ENCODE measurements around the gene EPS15.
"Not testable (repeated sequence)": the region's sequence is repeated elsewhere in the genome, so short reads cannot be mapped to it uniquely, and the experiment has no call there.

EPS15 gene

DNA sequence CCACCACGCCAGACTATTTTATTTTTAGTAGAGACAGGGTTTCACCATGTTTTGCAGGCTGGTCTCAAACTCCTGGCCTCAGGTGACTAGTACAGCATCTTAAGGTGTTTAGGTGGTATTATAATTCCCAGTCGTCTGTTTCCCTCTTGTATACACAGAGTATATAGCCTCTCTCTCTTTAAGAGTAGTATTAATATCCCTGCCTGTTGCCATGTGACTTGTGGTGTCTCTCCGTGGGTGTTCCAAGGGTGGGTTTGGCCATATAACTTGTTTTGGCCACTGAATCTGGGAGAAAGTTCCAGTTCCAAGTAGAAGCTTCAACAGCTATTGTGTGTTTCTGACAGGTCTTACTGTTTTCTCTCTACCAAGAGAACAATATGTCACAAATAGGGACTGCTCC, 29.6 kb downstream of the EPS15 start:
- DNase-seq (ENCODE audit: low spot score): no peak
- Histone ChIP-seq H3K27ac (no peak overlapping the region), H3K4me3 (no peak overlapping the region)
- TF ChIP-seq, protein P1, sequence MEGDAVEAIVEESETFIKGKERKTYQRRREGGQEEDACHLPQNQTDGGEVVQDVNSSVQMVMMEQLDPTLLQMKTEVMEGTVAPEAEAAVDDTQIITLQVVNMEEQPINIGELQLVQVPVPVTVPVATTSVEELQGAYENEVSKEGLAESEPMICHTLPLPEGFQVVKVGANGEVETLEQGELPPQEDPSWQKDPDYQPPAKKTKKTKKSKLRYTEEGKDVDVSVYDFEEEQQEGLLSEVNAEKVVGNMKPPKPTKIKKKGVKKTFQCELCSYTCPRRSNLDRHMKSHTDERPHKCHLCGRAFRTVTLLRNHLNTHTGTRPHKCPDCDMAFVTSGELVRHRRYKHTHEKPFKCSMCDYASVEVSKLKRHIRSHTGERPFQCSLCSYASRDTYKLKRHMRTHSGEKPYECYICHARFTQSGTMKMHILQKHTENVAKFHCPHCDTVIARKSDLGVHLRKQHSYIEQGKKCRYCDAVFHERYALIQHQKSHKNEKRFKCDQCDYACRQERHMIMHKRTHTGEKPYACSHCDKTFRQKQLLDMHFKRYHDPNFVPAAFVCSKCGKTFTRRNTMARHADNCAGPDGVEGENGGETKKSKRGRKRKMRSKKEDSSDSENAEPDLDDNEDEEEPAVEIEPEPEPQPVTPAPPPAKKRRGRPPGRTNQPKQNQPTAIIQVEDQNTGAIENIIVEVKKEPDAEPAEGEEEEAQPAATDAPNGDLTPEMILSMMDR (IDR thresholded peaks at IDR 0.05): no peak

DNA sequence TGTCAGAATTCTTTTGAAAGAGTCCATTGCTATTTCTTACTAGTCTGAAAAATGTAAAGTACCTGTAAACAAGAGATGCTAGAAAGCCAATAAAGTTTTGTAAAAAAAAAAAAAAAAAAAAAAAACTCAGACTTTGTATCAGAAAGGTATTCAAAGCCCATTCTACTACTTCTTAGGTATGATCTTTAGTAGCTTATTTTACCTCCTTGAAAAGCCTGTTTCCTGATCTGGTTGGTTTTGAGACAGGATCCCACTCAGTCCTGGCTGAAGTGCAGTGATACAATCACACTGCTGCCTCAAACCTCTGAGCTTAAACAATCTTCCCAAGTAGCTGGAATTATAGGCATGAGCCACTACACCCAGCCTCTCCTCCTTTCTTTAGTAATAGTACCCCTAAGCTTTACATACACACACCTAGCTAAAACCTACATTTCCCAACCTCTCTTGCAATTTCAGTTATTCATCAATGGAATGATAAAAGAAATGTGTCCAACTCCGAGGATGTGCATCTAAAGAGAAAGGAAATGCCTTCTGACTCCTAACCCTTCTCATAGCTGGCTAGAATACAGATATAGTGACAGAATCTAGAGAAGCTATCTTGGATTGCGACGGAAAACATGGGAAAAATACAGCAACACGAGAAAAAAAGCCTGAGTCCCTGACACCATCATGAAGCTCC, 30.6 kb downstream of the EPS15 start:
- DNase-seq (ENCODE audit: low spot score): no peak
- TF ChIP-seq, protein P1 (IDR thresholded peaks at IDR 0.05): no peak
- H3K27ac ChIP-seq: no peak overlapping the region
- no peak overlapping the region for H3K4me3 ChIP-seq

DNA sequence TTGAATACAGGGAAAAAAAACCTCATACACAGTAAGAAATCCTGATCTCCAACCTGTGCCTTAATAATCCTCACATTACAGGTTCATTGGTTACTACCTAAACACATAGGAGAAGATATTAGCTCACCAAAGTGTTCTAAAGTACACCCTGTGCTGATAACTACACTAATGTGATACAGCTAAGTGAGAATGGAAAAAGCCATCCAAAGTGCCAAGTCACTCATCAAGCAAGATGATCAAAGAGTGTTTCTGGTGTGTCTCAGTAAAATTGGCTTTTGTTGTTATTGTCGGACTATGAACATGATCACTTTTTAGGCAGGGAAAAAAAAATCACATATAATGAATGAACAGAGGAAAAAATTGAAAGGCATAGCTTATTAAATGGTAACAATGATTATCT, 31.4 kb downstream of the EPS15 start:
- Histone ChIP-seq H3K4me3 (no peak overlapping the region), H3K27ac (no peak overlapping the region)
- DNase-seq (ENCODE audit: low spot score): no peak
- TF ChIP-seq, protein P1 (IDR thresholded peaks at IDR 0.05): no peak

DNA sequence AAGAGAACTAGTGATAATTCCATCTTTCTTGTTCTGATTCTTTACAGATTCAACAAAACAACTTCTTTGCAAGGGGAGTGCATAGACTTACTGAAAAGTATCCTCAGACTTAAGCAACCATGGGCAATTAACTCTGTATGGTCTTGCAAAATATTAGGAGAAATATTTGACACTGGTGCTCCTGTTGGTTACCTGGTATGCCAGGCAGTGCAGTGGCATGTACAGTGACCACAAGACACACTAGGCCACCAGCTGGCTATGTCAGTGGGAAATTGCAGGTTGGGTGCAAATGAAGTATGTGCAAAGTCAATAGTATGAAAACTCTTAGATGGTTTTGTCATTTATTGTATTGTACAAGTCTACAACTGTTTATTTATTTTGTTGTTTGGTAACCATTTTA, 34.5 kb downstream of the EPS15 start:
- no peak for DNase-seq (ENCODE audit: low spot score)
- H3K27ac ChIP-seq: no peak overlapping the region
- TF ChIP-seq, protein P1 (IDR thresholded peaks at IDR 0.05): no peak
- H3K4me3 ChIP-seq: no peak overlapping the region

DNA sequence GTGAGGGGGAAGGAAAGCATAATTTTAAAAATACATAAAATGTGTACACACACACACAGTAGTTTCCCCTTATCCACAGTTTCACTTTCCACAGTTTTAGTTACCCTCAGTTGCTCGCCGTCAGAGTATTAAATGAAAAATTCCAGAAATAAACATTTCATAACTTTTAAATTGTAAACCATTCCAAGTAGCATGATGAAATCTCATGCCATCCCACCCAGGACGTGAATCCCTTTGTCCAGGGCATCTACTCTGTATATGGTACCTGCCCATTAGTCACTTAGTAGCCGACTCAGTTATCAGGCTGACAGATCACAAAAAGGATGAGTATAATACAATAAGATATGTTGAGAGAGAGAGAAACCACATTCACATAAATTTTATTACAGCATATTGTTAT, 36.2 kb downstream of the EPS15 start:
- Histone ChIP-seq H3K27ac (no peak overlapping the region), H3K4me3 (no peak overlapping the region)
- no peak for DNase-seq (ENCODE audit: low spot score)
- TF ChIP-seq, protein P1 (IDR thresholded peaks at IDR 0.05): no peak

DNA sequence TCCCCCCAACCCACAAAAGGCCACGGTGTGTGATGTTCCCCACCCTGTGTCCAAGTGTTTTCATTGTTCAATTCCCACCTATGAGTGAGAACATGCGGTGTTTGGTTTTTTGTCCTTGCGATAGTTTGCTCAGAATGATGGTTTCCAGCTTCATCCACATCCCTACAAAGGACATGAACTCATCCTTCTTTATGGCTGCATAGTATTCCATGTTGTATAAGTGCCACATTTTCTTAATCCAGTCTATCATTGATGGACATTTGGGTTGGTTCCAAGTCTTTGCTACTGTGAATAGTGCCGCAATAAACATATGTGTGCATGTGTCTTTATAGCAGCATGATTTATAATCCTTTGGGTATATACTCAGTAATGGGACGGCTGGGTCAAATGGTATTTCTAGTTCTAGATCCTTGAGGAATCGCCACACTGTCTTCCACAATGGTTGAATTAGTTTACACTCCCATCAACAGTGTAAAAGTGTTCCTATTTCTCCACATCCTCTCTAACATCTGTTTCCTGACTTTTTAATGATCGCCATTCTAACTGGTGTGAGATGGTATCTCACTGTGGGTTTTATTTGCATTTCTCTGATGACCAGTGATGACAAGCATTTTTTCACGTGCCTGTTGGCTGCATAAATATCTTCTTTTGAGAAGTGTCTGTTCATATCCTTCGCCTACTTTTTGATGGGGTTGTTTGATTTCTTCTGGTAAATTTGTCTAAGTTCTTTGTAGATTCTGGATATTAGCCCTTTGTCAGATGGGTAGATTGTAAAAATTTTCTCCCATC, 44.0 kb downstream of the EPS15 start:
- not testable (repeated sequence) for H3K4me3 ChIP-seq; DNase-seq (ENCODE audit: low spot score)

DNA sequence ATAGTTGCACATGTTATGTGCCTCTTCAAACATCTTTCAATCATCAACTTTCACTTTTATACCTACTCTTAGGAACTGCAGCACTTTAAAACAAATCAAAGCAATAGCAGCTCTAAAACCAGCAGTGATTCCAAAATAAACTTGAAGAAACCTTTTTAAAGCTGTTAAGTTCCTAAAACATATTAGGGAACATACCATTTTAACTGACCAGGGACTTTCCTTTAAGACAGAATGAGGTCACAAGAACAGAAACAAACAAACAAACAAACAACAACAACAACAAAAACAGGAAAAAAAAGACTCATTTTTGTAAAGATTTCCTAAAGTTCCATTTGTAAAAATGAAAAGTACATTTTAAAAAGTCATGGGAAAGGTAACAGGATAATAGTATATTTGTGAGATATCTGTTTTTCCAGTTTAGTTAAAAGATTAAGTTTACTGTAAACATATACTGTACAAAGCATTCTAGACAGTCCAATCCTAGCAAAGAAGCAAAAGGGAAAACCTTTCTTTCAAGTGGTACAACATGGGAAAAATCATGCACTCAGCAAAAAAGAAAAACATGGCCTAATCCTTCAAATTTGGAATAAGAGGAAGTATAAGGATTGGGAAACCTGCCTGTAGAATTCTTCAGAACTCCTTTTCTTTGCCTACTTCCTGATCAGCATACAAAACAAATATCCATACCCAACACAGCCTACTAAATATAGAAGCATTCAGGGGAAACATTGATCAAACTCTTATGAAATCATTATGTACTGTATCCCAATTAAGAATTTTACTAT, 45.5 kb downstream of the EPS15 start:
- Histone ChIP-seq H3K4me3 (no peak overlapping the region), H3K27ac (peak overlapping the region; percentile 7 to 37)
- TF ChIP-seq, protein P1 (IDR thresholded peaks at IDR 0.05): no peak
- DNase-seq (ENCODE audit: low spot score): no peak

More for the DNA sequence above, 44.0 kb downstream of the EPS15 start:
- H3K27ac ChIP-seq: not testable (repeated sequence)

All from coronary artery (tissue), 2 donors.